GM18868 (cell line): ENCODE measurements around the gene MACROD2.
"Not testable (repeated sequence)": the region's sequence is repeated elsewhere in the genome, so short reads cannot be mapped to it uniquely, and the experiment has no call there.

Experiments used
- ATAC-seq: cut with Tn5 transposase; IDR thresholded peaks from one replicate; pipeline ENCODE4 v1.9.1; 2021; ENCODE audit warnings: mild to moderate bottlenecking, moderate library complexity; ENCODE audit not compliant: unreplicated experiment

MACROD2 gene

GRCh38 chr20:15795305-15796019 is 1800.1 kb downstream of the MACROD2 start:
- no peak for ATAC-seq

- ATAC-seq, result no peak
Measured at GRCh38 chr20:15799871-15800270, 1804.6 kb downstream of the MACROD2 start.

GRCh38 chr20:15802020-15802419 is 1806.7 kb downstream of the MACROD2 start:
- no peak for ATAC-seq

- ATAC-seq, result no peak
Measured at GRCh38 chr20:15805154-15805553, 1809.8 kb downstream of the MACROD2 start.

GRCh38 chr20:15806105-15806504 is 1810.8 kb downstream of the MACROD2 start:
- ATAC-seq, result no peak

GRCh38 chr20:15807271-15807670 is 1812.0 kb downstream of the MACROD2 start:
- no peak for ATAC-seq

- not testable (repeated sequence) for ATAC-seq
Measured at GRCh38 chr20:15807771-15808170, 1812.5 kb downstream of the MACROD2 start.

- no peak for ATAC-seq
Measured at GRCh38 chr20:15811951-15812350, 1816.6 kb downstream of the MACROD2 start.

GRCh38 chr20:15812696-15813095 is 1817.4 kb downstream of the MACROD2 start:
- ATAC-seq, result no peak

GRCh38 chr20:15814360-15814759 is 1819.0 kb downstream of the MACROD2 start:
- no peak for ATAC-seq

GRCh38 chr20:15814911-15815310 is 1819.6 kb downstream of the MACROD2 start:
- no peak for ATAC-seq

- ATAC-seq, result no peak
Measured at GRCh38 chr20:15817351-15817750, 1822.0 kb downstream of the MACROD2 start.

- ATAC-seq, result no peak
Measured at GRCh38 chr20:15818651-15819071, 1823.3 kb downstream of the MACROD2 start.

GRCh38 chr20:15823718-15824117 is 1828.4 kb downstream of the MACROD2 start:
- no peak for ATAC-seq

- no peak for ATAC-seq
Measured at GRCh38 chr20:15827628-15828027, 1832.3 kb downstream of the MACROD2 start.

GRCh38 chr20:15831201-15831600 is 1835.9 kb downstream of the MACROD2 start:
- ATAC-seq, result no peak

GRCh38 chr20:15832512-15832911 is 1837.2 kb downstream of the MACROD2 start:
- ATAC-seq, result no peak

GRCh38 chr20:15834857-15835256 is 1839.5 kb downstream of the MACROD2 start:
- ATAC-seq, result no peak

GRCh38 chr20:15835811-15836210 is 1840.5 kb downstream of the MACROD2 start:
- ATAC-seq, result no peak

GRCh38 chr20:15836634-15837033 is 1841.3 kb downstream of the MACROD2 start:
- ATAC-seq, result no peak

- ATAC-seq, result no peak
Measured at GRCh38 chr20:15837563-15837962, 1842.2 kb downstream of the MACROD2 start.

GRCh38 chr20:15838466-15838865 is 1843.2 kb downstream of the MACROD2 start:
- ATAC-seq, result no peak
